GM18867 (cell line): ENCODE data around the gene MYL9.

Source experiments
- ATAC-seq: cut with Tn5 transposase; IDR thresholded peaks from one replicate; pipeline ENCODE4 v1.9.1; 2021; ENCODE audit warnings: mild to moderate bottlenecking, moderate library complexity; ENCODE audit not compliant: unreplicated experiment

MYL9 gene

GRCh38 chr20:36525620-36526365, 15.5 kb upstream of the MYL9 start:
- ATAC-seq: no peak

DNA sequence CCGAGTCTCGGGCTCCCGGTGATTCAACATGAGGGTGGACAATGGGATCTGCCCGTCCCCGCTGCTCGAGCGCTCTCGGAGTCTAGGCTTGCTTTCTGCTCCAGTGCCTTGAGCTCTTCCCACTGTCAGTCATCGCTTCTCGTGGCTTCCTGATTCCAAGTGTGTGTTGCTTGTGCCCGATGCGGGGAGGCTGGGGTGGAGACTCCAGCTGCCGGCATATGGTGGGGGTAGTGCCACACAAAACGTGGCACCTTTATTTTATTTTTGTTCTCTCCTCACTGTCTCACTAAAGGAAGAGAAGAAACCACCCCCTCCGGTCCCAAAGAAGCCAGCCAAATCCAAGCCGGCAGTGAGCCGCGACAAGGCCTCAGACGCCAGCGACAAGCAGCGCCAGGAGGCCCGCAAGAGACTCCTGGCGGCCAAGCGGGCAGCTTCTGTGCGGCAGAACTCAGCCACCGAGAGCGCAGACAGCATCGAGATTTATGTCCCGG, 14.8 kb upstream of the MYL9 start:
- ATAC-seq: no peak

DNA sequence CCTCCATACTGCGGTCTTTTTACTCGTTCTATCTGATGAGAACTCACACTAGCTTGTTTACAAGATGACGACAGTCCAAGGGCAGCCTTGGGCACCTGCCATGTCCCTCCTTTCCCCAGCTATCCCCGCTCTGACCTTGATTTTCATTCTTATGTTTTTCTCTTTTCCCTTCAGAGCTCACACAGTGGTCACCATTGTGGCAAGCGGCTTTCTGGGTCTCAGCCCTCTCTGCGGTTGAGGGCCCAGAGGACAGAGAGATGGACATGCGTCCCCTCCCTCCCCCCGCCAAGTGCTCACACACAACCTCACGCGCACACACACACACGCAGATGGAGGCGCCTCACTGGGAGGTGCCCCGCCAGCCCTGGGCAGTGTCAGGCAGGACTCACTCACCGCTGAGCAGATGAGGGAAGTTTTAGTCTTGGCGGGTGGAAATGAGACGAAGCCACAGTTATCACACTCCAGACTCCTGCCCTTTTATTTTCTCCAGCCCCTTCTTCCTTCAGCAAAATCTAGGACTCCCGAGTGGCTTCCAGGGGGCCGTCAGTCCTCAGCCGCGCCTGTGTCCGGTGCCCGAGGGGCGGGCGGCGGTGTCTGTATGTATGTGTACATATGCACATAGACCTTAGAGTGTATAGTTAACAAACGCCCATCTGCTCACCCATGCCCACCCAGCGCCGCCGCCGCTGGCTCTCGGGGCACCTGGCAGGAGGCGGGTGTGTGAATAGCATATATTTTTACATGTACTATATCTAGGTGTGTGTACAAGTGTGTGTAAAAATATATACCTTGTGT, 13.8 kb upstream of the MYL9 start:
- no peak for ATAC-seq

- no peak for ATAC-seq
These were observed 13.0 kb upstream of the MYL9 start for GRCh38 chr20:36528176-36528874.

- ATAC-seq: no peak
These were observed 12.4 kb upstream of the MYL9 start for GRCh38 chr20:36528875-36529417.

GRCh38 chr20:36532388-36532787, 8.9 kb upstream of the MYL9 start:
- no peak for ATAC-seq

DNA sequence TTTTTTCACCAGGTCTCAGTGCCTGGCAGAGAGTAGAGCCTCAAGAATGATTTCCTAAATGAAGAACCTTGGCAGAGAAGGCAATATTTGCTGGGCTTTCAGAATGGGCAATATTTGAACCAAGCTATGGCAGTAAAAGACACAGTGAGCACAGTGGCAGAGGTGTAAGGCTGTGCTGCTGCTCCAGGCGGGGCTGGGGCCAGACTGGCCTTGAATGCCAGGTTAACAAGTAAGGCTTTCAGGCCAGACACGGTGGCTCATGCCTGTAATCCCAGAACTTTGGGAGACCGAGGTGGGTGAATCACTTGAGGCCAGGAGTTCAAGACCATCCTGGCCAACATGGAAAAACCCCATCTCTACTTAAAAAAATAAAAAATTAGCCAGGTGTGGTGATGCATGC, 8.5 kb upstream of the MYL9 start:
- no peak for ATAC-seq

DNA sequence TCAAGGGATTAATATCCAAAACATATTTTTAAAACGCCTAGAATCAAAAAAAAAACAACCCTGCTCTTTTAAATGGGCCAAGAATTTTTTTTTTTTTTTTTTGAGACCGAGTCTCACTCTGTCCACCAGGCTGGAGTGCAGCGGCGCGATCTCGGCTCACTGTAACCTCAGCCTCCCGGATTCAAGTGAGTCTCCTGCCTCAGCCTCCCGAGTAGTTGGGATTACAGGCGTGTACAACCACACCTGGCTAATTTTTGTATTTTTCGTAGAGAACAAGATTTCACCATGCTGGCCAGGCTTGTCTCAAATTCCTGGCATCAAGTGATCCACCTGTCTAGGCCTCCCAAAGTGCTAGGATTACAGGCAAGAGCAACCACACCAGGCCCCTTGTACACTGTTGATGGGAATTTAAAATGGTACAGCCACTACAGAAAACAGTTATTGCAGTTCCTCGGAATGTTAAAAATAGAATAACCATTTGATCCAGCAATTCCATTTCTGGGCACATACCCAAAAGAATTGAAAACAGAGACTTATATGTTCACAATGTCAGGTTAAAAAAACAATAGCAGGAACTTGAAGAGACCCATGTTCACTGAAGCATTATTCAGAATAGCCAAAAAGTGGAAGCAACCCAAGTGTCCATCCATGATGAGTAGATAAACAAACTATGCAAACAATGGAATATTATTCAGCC, 3.1 kb upstream of the MYL9 start:
- no peak for ATAC-seq

DNA sequence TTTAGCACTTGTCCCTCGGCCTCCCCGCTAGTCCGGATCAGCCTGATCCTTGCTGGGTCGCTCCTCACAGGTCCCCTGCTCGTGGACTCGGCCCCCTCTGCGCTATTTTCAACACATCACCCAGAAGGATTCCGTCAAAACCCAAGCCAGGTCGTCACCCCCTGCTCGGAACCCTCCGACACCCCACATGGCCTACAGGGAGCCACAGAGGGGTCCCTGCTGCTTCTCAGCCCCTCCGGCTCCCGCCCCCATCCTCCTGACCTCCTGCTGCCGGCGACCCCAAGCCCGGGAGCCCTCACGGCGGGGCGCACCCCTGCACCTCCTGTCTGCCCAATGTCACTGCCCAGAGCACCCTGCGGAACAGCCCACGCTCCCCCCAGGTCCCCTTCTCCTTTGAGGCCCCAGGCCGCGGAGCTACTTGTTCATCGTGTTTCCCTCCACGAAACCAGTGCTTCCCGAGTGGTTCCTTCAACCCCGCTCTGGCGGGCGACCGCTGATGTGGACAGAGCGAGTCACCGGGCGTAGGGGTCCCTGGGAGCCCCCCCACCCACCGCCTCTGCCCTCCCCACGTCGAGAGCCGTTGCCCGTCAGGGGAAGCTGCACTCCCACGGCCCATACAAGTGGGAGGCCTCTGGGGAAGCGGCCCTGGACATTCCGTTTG, 638 bp upstream of the MYL9 start:
- ATAC-seq: no peak

- ATAC-seq: no peak
These were observed 609 bp downstream of the MYL9 start for GRCh38 chr20:36541768-36542488.

GRCh38 chr20:36542516-36543183, 1.3 kb downstream of the MYL9 start:
- ATAC-seq: no peak

GRCh38 chr20:36543184-36544133, 2.1 kb downstream of the MYL9 start:
- no peak for ATAC-seq

- no peak for ATAC-seq
These were observed 3.1 kb downstream of the MYL9 start for GRCh38 chr20:36544134-36545018.

- ATAC-seq: no peak
These were observed 4.9 kb downstream of the MYL9 start for GRCh38 chr20:36546111-36546736.

GRCh38 chr20:36547186-36548005, 6.1 kb downstream of the MYL9 start:
- ATAC-seq: no peak

DNA sequence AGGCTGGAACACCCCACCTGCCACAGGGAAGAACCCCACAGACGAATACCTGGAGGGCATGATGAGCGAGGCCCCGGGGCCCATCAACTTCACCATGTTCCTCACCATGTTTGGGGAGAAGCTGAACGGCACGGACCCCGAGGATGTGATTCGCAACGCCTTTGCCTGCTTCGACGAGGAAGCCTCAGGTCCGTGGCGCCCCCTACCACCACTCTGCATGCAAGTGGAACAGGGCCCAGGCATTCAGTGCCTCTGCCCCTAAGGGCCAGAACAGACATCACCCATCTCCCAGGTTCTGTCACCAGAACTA, 6.6 kb downstream of the MYL9 start:
- no peak for ATAC-seq
